Measurements from ENCODE around the gene IPPK.

DNA sequence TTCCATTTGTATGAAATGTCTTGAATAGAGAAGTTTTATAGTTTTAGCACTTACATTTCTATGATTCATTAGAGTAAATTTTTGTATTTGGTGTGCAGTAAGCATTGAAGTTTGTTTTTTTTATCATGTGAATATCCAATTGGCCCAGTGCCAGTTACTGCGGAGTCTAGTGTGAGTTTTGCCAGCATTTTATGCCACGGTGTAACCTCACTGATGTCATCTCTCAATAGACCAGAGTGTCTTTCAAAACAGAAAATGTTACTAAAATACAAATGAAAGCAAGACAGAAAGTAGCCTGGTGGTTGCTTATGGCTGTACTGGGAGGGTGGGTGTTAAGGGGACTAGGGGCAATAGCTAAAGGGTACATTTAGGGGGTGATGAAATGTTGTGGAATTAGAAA is 62.8 kb downstream of the IPPK start:
- TF ChIP-seq EZH2phosphoT487 (IDR thresholded peaks at IDR 0.05; ENCODE audit: borderline replicate concordance, low read length) = no peak
- TF ChIP-seq, protein P1, sequence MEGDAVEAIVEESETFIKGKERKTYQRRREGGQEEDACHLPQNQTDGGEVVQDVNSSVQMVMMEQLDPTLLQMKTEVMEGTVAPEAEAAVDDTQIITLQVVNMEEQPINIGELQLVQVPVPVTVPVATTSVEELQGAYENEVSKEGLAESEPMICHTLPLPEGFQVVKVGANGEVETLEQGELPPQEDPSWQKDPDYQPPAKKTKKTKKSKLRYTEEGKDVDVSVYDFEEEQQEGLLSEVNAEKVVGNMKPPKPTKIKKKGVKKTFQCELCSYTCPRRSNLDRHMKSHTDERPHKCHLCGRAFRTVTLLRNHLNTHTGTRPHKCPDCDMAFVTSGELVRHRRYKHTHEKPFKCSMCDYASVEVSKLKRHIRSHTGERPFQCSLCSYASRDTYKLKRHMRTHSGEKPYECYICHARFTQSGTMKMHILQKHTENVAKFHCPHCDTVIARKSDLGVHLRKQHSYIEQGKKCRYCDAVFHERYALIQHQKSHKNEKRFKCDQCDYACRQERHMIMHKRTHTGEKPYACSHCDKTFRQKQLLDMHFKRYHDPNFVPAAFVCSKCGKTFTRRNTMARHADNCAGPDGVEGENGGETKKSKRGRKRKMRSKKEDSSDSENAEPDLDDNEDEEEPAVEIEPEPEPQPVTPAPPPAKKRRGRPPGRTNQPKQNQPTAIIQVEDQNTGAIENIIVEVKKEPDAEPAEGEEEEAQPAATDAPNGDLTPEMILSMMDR (conservative IDR thresholded peaks at IDR 0.05; ENCODE audit: low read depth, low read length) = no peak
